T-helper 2 cell treated with Interferon-gamma antibody and Interleukin-4, amounts not matched to agents 5 μg/mL and 100 μg/mL, for 36 hours (primary cell): ENCODE results near the gene TAF7.
"Not testable (repeated sequence)": the region's sequence is repeated elsewhere in the genome, so short reads cannot be mapped to it uniquely, and the experiment has no call there.

Source experiments
- DNase-seq: peaks from one replicate; pipeline ENCODE4 v3.0.0; 2021; ENCODE audit warnings: low spot score
- H3K27ac Mint-ChIP-seq: one replicate; pipeline ENCODE4 v1.8.0; 2021; ENCODE audit warnings: mild to moderate bottlenecking, mixed read lengths
- H3K27me3 Mint-ChIP-seq: one replicate; pipeline ENCODE4 v1.8.0; 2021; ENCODE audit warnings: low read depth, mixed read lengths
- H3K36me3 Mint-ChIP-seq: one replicate; pipeline ENCODE4 v1.8.0; 2021; ENCODE audit warnings: low read depth, mixed read lengths
- H3K4me1 Mint-ChIP-seq: one replicate; pipeline ENCODE4 v1.8.0; 2021; ENCODE audit warnings: low read depth, mixed read lengths
- H3K4me3 Mint-ChIP-seq: one replicate; pipeline ENCODE4 v1.8.0; 2022; ENCODE audit warnings: mild to moderate bottlenecking, moderate library complexity, mixed read lengths
- H3K9me3 Mint-ChIP-seq: one replicate; pipeline ENCODE4 v1.8.0; 2021; ENCODE audit warnings: mixed read lengths

TAF7 gene

DNA sequence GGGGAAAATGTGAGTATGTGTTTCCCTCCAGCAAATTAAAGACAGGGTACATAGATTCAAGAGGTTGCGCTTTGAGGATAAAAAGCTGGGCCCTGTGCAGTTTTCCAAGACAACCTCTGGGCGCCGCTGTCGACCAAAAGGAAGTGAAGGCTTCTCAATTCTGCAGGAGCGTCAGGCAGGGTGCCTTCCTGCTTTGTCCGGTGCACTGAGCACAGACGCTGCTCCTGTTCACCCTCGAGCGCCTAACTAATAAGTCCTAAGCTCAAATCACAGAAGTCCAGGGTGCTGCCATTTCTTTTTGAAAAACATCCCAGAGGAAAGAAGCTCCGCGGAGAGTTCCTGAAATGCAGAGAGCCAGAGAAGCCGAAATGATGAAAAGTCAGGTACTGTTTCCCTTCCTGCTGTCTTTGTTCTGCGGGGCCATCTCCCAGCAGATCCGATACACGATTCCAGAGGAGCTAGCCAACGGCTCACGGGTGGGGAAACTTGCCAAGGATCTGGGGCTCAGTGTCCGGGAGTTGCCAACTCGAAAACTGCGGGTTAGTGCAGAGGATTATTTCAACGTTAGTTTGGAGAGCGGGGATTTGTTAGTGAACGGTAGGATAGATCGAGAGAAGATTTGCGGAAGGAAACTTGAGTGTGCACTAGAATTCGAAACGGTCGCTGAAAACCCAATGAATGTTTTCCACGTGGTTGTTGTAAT lies 29.5 kb upstream of the TAF7 start, which contains the start of gene PCDHGB1:
Gene PCDHGB1, plus strand, starts transcription at position 183 of the 703 bp plus-strand sequence. Its CDS starts 162 bp downstream, at position 345.
- peak within 1 kb of the TSS; percentile 81 for H3K4me3 Mint-ChIP-seq
- peak; percentile 27 for DNase-seq
- peaks cover 29% of the 10 kb centered on the region for H3K9me3 Mint-ChIP-seq
- H3K27ac Mint-ChIP-seq: no peak within 1 kb of the TSS
- H3K36me3 Mint-ChIP-seq: peaks cover 1% of the 10 kb centered on the region
- H3K4me1 Mint-ChIP-seq: peaks cover 2% of the 10 kb centered on the region
- peaks cover 14% of the 10 kb centered on the region for H3K27me3 Mint-ChIP-seq

DNA sequence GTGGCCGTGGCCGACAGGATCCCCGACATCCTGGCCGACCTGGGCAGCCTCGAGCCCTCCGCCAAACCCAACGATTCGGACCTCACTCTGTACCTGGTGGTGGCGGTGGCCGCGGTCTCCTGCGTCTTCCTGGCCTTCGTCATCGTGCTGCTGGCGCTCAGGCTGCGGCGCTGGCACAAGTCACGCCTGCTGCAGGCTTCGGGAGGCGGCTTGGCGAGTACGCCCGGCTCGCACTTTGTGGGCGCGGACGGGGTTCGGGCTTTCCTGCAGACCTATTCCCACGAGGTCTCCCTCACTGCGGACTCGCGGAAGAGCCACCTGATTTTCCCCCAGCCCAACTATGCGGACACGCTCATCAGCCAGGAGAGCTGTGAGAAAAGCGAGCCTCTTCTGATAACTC lies 25.4 kb upstream of the TAF7 start:
- H3K36me3 Mint-ChIP-seq, DNase-seq, H3K27ac Mint-ChIP-seq, H3K4me3 Mint-ChIP-seq, H3K4me1 Mint-ChIP-seq: not testable (repeated sequence)
- H3K27me3 Mint-ChIP-seq: peaks cover 12% of the 10 kb centered on the region
- H3K9me3 Mint-ChIP-seq: peaks cover 36% of the 10 kb centered on the region

DNA sequence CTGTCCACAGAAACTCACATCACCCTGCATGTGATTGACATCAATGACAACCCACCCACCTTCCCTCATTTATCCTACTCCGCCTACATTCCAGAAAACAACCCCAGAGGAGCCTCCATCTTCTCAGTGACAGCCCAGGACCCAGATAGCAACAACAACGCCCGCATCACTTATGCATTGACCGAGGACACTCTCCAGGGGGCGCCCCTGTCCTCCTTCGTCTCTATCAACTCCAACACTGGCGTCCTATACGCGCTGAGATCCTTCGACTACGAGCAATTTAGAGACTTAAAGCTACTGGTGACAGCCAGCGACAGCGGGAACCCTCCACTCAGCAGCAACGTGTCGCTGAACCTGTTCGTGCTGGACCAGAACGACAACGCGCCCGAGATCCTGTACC lies 24.7 kb upstream of the TAF7 start:
- no peak overlapping the region for H3K27ac Mint-ChIP-seq
- H3K27me3 Mint-ChIP-seq: peaks cover 13% of the 10 kb centered on the region
- no peak for DNase-seq
- no peak overlapping the region for H3K4me3 Mint-ChIP-seq
- peaks cover 2% of the 10 kb centered on the region for H3K4me1 Mint-ChIP-seq
- peaks cover 1% of the 10 kb centered on the region for H3K36me3 Mint-ChIP-seq
- peaks cover 35% of the 10 kb centered on the region for H3K9me3 Mint-ChIP-seq

DNA sequence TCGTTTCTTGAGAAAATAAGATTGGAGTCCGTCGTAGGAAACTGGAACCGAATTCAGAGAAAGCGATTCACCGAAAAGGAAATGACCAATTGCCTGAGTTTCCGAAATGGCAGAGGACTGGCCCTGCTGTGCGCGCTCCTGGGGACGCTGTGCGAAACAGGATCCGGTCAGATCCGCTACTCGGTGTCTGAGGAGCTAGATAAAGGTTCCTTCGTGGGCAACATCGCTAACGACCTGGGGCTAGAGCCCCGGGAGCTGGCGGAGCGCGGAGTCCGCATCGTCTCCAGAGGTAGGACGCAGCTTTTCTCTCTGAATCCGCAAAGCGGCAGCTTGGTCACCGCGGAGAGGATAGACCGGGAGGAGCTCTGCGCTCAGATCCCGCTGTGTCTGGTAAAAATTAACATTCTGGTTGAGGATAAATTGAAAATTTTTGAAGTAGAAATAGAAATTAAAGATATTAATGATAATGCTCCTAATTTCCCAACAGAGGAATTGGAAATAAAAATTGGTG lies 23.4 kb upstream of the TAF7 start:
- no peaks in the 10 kb centered on the region for H3K4me1 Mint-ChIP-seq
- peaks cover 3% of the 10 kb centered on the region for H3K36me3 Mint-ChIP-seq
- DNase-seq: no peak
- peak overlapping the region; percentile 75 for H3K4me3 Mint-ChIP-seq
- H3K27me3 Mint-ChIP-seq: peaks cover 15% of the 10 kb centered on the region
- no peak overlapping the region for H3K27ac Mint-ChIP-seq
- H3K9me3 Mint-ChIP-seq: peaks cover 34% of the 10 kb centered on the region

DNA sequence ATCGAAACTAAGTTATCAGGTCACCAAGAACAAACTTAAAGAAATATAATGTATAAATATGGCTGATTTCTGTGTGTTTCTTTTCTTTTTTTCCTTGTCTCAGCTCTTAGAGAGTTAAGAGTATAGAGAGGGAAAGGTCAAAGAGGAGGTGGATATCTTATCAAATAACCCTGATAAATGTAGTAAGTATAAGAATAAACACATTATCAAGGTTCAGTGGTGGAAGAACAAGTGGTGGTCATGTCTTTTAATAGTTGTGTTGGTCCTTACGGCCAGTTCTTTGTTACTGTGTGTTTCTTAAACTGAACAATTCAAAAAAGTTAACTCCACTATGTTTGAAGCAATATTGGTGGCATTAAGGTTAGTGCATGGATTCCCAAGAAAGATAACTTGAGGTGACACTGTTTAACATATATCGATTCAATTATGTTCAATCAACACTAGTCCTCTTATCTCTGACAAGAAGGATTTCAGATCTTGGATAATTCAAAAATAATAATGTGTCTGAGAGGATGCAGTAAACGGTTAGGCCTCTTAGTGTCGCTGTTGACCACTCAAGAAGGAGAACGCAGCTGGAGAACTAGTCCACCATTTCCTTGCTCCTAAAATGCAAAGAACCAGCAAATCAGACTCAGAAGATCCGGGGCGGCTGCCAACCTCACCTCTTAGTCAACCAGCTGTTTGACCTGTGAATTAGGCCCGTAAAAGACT lies 22.8 kb upstream of the TAF7 start, which contains the start of gene PCDHGA3:
Gene PCDHGA3, plus strand, starts transcription at position 588 of the 711 bp plus-strand sequence. CDS start 205 bp downstream, outside the sequence.
- Mint-ChIP-seq H3K27me3 (peaks cover 21% of the 10 kb centered on the region), H3K4me1 (no peaks in the 10 kb centered on the region), H3K9me3 (peaks cover 34% of the 10 kb centered on the region), H3K4me3 (peak within 1 kb of the TSS; percentile 75), H3K36me3 (peaks cover 3% of the 10 kb centered on the region), H3K27ac (no peak within 1 kb of the TSS)
- no peak for DNase-seq

DNA sequence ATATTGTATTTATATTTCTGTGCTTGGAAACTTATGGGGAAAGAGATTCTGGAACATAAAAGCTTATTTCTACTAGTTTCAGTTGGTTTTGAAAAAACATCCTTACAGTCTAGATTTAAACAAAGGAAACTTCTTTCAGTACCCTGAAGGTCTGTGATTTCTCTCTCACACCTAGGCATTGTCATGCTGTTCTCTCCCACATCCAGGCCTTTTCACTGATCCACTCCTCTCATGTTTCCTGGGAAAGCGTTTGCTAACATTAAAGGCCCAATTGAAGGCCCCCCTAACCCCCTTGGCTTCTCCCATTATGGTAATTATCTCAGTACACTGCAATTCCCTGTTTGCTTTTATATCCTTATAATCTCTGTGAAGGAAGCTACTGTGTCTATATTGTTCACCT lies 22.2 kb upstream of the TAF7 start:
- peaks cover 34% of the 10 kb centered on the region for H3K9me3 Mint-ChIP-seq
- H3K27ac Mint-ChIP-seq: no peak overlapping the region
- no peaks in the 10 kb centered on the region for H3K4me1 Mint-ChIP-seq
- peaks cover 3% of the 10 kb centered on the region for H3K36me3 Mint-ChIP-seq
- no peak for DNase-seq
- no peak overlapping the region for H3K4me3 Mint-ChIP-seq
- H3K27me3 Mint-ChIP-seq: peaks cover 27% of the 10 kb centered on the region

DNA sequence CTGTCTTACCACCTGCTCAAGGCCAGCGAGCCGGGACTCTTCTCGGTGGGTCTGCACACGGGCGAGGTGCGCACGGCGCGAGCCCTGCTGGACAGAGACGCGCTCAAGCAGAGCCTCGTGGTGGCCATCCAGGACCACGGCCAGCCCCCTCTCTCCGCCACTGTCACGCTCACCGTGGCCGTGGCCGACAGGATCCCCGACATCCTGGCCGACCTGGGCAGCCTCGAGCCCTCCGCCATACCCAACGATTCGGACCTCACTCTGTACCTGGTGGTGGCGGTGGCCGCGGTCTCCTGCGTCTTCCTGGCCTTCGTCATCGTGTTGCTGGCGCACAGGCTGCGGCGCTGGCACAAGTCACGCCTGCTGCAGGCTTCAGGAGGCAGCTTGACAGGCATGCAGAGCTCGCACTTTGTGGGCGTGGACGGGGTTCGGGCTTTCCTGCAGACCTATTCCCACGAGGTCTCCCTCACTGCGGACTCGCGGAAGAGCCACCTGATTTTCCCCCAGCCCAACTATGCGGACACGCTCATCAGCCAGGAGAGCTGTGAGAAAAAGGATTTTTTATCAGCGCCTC lies 20.3 kb upstream of the TAF7 start:
- DNase-seq, H3K36me3 Mint-ChIP-seq, H3K4me3 Mint-ChIP-seq, H3K27ac Mint-ChIP-seq, H3K4me1 Mint-ChIP-seq: not testable (repeated sequence)
- H3K9me3 Mint-ChIP-seq: peaks cover 30% of the 10 kb centered on the region
- peaks cover 38% of the 10 kb centered on the region for H3K27me3 Mint-ChIP-seq

DNA sequence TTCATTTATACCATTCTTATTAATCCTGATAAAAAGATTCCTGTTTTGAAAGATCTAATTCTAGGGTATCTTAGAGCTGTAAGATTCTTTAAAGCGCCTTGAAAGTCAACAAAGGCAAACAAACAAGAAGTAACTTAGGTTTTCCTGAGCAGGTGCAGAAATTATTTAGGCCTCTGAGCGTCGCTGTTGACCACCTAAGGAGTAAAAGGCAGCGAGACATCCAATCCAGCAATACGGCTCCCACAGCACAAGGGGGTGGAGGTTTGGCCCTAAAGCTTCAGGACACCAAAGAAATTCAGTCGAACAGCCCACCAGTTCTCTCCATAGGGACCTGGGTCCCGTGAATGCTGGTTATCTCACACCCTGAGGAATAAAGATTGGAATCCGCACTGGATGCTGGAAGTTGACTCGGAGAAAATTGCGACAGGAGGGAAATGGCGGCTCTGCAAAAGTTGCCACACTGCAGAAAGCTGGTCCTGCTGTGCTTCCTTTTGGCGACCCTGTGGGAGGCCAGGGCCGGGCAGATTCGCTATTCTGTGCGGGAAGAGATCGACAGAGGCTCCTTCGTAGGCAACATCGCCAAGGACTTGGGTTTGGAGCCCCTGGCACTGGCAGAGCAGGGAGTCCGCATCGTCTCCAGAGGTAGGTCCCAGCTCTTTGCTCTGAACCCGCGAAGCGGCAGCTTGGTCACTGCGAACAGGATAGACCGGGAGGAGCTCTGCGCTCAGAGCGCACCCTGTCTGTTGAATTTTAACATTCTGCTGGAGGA lies 18.1 kb upstream of the TAF7 start, which contains the start of gene PCDHGA2:
Gene PCDHGA2, plus strand, starts transcription at position 223 of the 769 bp plus-strand sequence.
- peak within 1 kb of the TSS; percentile 80 for H3K4me3 Mint-ChIP-seq
- peaks cover 26% of the 10 kb centered on the region for H3K9me3 Mint-ChIP-seq
- no peak for DNase-seq
- no peaks in the 10 kb centered on the region for H3K4me1 Mint-ChIP-seq
- peaks cover 3% of the 10 kb centered on the region for H3K36me3 Mint-ChIP-seq
- peaks cover 49% of the 10 kb centered on the region for H3K27me3 Mint-ChIP-seq
- no peak within 1 kb of the TSS for H3K27ac Mint-ChIP-seq

DNA sequence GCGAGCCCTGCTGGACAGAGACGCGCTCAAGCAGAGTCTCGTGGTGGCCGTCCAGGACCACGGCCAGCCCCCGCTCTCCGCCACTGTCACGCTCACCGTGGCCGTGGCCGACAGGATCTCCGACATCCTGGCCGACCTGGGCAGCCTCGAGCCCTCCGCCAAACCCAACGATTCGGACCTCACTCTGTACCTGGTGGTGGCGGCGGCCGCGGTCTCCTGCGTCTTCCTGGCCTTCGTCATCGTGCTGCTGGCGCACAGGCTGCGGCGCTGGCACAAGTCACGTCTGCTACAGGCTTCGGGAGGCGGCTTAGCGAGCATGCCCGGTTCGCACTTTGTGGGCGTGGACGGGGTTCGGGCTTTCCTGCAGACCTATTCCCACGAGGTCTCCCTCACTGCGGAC lies 12.0 kb upstream of the TAF7 start:
- peaks cover 50% of the 10 kb centered on the region for H3K27me3 Mint-ChIP-seq
- H3K4me3 Mint-ChIP-seq: not testable (repeated sequence)

DNA sequence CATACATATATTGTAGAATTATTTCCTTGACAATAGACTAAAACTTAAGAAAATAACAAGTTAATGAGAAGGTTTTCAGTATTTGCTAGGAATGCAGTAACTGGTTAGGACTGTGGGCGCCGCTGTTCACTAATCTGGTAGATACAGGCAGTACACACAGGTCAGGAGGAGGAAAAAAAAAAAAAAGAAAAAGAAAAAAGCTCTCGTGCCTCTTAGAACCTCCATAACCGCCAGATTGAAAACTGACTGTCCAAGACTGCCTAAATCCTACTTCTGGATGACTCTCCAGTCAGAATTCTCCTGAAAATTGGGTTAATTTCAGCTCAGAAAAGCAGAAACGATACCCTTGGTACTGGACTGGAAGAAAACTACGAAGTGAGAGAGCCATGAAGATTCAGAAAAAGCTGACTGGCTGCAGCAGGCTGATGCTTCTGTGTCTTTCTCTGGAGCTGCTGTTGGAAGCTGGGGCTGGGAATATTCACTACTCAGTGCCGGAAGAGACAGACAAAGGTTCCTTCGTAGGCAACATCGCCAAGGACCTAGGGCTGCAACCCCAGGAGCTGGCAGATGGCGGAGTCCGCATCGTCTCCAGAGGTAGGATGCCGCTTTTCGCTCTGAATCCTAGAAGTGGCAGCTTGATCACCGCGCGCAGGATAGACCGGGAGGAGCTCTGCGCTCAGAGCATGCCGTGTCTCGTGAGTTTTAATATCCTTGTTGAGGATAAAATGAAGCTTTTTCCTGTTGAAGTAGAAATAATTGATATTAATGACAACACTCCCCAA lies 9.9 kb upstream of the TAF7 start, which contains the start of gene PCDHGA1:
Gene PCDHGA1, plus strand, starts transcription at position 216 of the 782 bp plus-strand sequence.
- no peak within 1 kb of the TSS for H3K27ac Mint-ChIP-seq
- no peak for DNase-seq
- H3K9me3 Mint-ChIP-seq: peaks cover 30% of the 10 kb centered on the region
- H3K4me3 Mint-ChIP-seq: peak within 1 kb of the TSS; percentile 28
- H3K36me3 Mint-ChIP-seq: peaks cover 5% of the 10 kb centered on the region
- peaks cover 37% of the 10 kb centered on the region for H3K27me3 Mint-ChIP-seq
- H3K4me1 Mint-ChIP-seq: peaks cover 9% of the 10 kb centered on the region

More for the DNA sequence above, 12.0 kb upstream of the TAF7 start:
- peaks cover 27% of the 10 kb centered on the region for H3K9me3 Mint-ChIP-seq
- H3K4me1 Mint-ChIP-seq, H3K36me3 Mint-ChIP-seq, DNase-seq, H3K27ac Mint-ChIP-seq: not testable (repeated sequence)

DNA sequence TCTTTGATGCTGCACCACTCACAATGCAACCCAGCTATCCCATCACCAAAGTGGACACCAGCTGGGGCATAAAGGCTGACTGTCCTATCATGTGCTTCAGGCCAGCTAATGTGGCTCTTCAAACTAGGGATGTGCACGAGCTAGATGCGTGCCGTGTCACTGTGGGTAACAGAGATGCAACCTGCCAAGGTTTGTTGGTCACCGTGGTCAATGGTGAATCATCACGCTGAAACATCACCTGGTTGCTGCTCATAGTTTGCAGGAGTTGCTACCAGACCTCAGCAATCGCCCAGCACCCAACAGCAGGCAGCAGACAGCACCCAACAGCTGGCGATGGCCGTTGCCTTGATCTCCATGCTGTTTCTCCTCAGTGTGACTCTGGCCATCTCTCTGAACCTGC lies 7.6 kb upstream of the TAF7 start:
- DNase-seq: no peak
- no peak overlapping the region for H3K27ac Mint-ChIP-seq
- peaks cover 32% of the 10 kb centered on the region for H3K9me3 Mint-ChIP-seq
- no peak overlapping the region for H3K4me3 Mint-ChIP-seq
- peaks cover 20% of the 10 kb centered on the region for H3K27me3 Mint-ChIP-seq
- H3K36me3 Mint-ChIP-seq: peaks cover 3% of the 10 kb centered on the region
- peaks cover 9% of the 10 kb centered on the region for H3K4me1 Mint-ChIP-seq

DNA sequence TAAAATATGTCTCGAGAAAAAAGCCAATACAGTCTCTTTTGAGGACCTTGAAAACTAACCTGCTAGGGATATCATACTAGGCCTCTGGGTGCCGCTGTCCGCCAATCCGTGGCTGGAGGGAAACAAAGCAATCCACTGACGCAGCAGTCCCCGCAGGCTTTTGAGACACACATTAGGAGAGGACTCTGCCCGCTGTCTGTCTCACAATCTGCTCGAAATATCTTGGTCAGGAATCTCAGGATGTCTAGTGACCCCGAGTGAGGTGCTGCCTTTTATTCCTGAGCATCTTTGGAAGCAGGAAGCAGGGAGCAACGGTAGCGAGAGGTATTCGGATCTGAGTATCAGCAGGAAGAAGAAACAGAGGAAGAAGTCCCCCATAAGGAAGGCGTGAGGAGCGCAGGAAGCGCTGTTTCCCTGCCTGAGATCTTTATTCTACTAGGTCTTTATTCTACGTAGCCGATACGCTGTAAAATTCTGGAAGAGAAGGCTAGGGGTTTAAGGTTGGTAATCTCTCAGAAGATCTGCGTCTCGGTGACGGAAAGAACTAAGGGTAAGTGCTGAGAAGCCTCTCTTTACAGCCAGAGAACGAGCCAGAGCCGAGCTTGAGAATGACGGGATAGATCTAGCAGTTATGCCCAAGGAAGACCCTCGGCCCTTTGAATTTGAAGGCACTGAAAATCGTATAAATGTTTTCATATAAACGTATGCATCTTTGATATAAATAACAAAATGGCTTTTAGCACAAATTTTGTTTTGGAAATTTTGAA lies 5.7 kb upstream of the TAF7 start:
- peak; percentile 66 for DNase-seq
- Mint-ChIP-seq H3K36me3 (peaks cover 8% of the 10 kb centered on the region), H3K9me3 (peaks cover 34% of the 10 kb centered on the region), H3K4me1 (peaks cover 14% of the 10 kb centered on the region), H3K4me3 (peak overlapping the region; percentile 95), H3K27ac (peak overlapping the region; percentile 87), H3K27me3 (peaks cover 11% of the 10 kb centered on the region)
